Heart left ventricle (tissue), 16 donors: ENCODE measurements around the gene OGFOD3. TPM values are rescaled to one million over a fixed set of nuclear protein-coding genes. Genes with fewer than 3 reads are reported as not detected.

Source experiments
- ATAC-seq, 4 donors: fragments of 200-7000 bp; cut with Tn5 transposase; one replicate each; pipeline ENCODE4 v1.9.1; 2020 to 2022; ENCODE audit warnings: moderate library complexity in 4 of 4, mild to moderate bottlenecking in 3 of 4, moderate number of reproducible peaks in 1 of 4
- DNase-seq, 5 donors: peaks; one replicate each; pipeline ENCODE4 v3.0.0-alpha.2; 2020
- H3K27ac ChIP-seq, 12 donors: fragments of 200-600 bp; sonication (generic) in 4 of 12; one replicate each; pipeline versions ENCODE4 v1.5.0 to v1.8.0; 2016 to 2022; ENCODE audit warnings: mild to moderate bottlenecking in 2 of 12
- H3K27me3 ChIP-seq, 9 donors: fragments of 200-600 bp; sonication (generic) in 2 of 9; one replicate each; pipeline versions ENCODE4 v1.5.1 to v1.8.0; 2016 to 2022; ENCODE audit warnings: mild to moderate bottlenecking in 3 of 9
- H3K36me3 ChIP-seq, 9 donors: fragments of 200-600 bp; sonication (generic) in 2 of 9; one replicate each; pipeline versions ENCODE4 v1.5.0 to v1.8.0; 2018 to 2022; ENCODE audit warnings: mild to moderate bottlenecking in 2 of 9
- H3K4me1 ChIP-seq, 12 donors: fragments of 200-600 bp; sonication (generic) in 4 of 12; one replicate each; pipeline versions ENCODE4 v1.5.0 to v1.8.0; 2016 to 2022; ENCODE audit warnings: mild to moderate bottlenecking in 3 of 12
- H3K4me3 ChIP-seq, 12 donors: fragments of 200-600 bp; sonication (generic) in 4 of 12; one replicate each; pipeline versions ENCODE4 v1.5.0 to v1.8.0; 2017 to 2022; ENCODE audit warnings: mild to moderate bottlenecking in 9 of 12, moderate library complexity in 4 of 12
- H3K9me3 ChIP-seq, 12 donors: fragments of 200-600 bp; sonication (generic) in 4 of 12; one replicate each; pipeline versions ENCODE4 v1.5.0 to v1.8.0; 2016 to 2022; ENCODE audit warnings: mild to moderate bottlenecking in 1 of 12
- POLR2A ChIP-seq, 2 donors: fragments of 450-650 bp; IDR thresholded peaks; one replicate each; pipeline ENCODE4 v1.6.1; 2017; ENCODE audit warnings: antibody characterized with exemption in 2 of 2, mild to moderate bottlenecking in 2 of 2, moderate library complexity in 2 of 2
- WGBS, 4 donors: extraction: QIAGEN DNeasy Blood & Tissue Kit in 2 of 4; methylation state at CpG; one replicate each; pipeline versions ENCODE4 v1.1.5 to v1.1.7; 2013 to 2018; 5-methylcytosine and 5-hydroxymethylcytosine counted together
- intact Hi-C, 10 donors: fragments of 100-400 bp; cut with DNase I; formaldehyde crosslinking; loops; one replicate each; pipeline versions ENCODE4 v1.11.1 to v1.14.2; 2022
- polyA plus RNA-seq, 2 donors: library from polyadenylated mRNA; stranded (reverse); fragments of 200-250 nt; gene quantifications; one replicate each; pipeline ENCODE4 v1.2.3, GENCODE V29; 2013
- total RNA-seq, 9 donors: library from RNA; depleted of rRNA in 2 of 9; stranded (reverse); fragments of >200 nt in 2 of 9; fragmentation: NEBNext Ultra II Directional in 3 of 9; extraction: Animal tissue kit (Norgen Biotek cat#: 25700) in 3 of 9; gene quantifications; one replicate each; pipeline versions ENCODE4 v1.1.0 to v1.2.4, GENCODE V29; 2016 to 2023
- TF ChIP-seq, protein P1 (sequence below), 12 donors: fragments of 200-600 bp; sonication (generic) in 4 of 12; IDR thresholded peaks; one replicate each; pipeline versions ENCODE4 v1.5.0 to v1.8.0; 2018 to 2022; ENCODE audit warnings: antibody characterized with exemption in 12 of 12, mild to moderate bottlenecking in 5 of 12
- donor health status: ischemic (EF 13 %, LVEDD 7.1; RV severe dilation, severe dysfunction).
- donor health status: healthy with polysubstance abuse.
- donor health status: DM: no; HTN: yes; CAD: no.
- donor health status: DM: no; HTN: no; CAD: no.
- donor health status: ischemic (EF 25% LVEDD 6.9; RV normal size, moderate dysfunction).
- donor health status: ischemic (EF 25% LVEDD 5.7; RV mildly dilated, moderate dysfunction).
- donor health status: healthy.
- donor health status: DM: yes; HTN: yes; CAD: no.
- donor health status: ischemic (EF 35%, LVEDD 5.7; RV mildly dilated, moderate dysfunction).
- donor health status: nonischemic (EF 11% LVEDD 7.7; RV severe dilation, severe dysfunction).
- donor health status: DM: yes; HTN: yes; CAD: no.
- donor health status: PGD.
- donor health status: ischemic (EF 29% LVEDD 5.4; RV normal size, mild dysfunction).
- donor health status: nonischemic (EF 23%, LVEDD 6.1; RV moderate dilation, normal function).

OGFOD3 gene
- total and polyA plus RNA-seq, 11 donors = 22.6 to 38.5 (median 29.3) TPM

- no peak for ATAC-seq
- no peaks in the 10 kb centered on the region for H3K9me3 ChIP-seq
These were observed 1.6 kb downstream of the OGFOD3 start for GRCh38 chr17:82416771-82417170.

GRCh38 chr17:82416264-82416663 is 2.1 kb downstream of the OGFOD3 start:
- intact Hi-C loops = loop anchor here in 3 of 10 donors (5.0 kb wide), 3 partner anchors 36 to 136 kb away; partner anchors contain the start of gene CYBC1 (in 1 of the 3)
- Histone ChIP-seq H3K9me3 (no peaks in the 10 kb centered on the region), H3K27ac (no peak overlapping the region), H3K27me3 (no peaks in the 10 kb centered on the region), H3K36me3 (peaks cover 0 to 18% (median 3%) of the 10 kb centered on the region in 9 donors), H3K4me3 (no peak overlapping the region), H3K4me1 (peaks cover 3 to 33% (median 21%) of the 10 kb centered on the region in 12 donors)
- no peak for TF ChIP-seq POLR2A (IDR thresholded peaks at IDR 0.05)
- TF ChIP-seq, protein P1, sequence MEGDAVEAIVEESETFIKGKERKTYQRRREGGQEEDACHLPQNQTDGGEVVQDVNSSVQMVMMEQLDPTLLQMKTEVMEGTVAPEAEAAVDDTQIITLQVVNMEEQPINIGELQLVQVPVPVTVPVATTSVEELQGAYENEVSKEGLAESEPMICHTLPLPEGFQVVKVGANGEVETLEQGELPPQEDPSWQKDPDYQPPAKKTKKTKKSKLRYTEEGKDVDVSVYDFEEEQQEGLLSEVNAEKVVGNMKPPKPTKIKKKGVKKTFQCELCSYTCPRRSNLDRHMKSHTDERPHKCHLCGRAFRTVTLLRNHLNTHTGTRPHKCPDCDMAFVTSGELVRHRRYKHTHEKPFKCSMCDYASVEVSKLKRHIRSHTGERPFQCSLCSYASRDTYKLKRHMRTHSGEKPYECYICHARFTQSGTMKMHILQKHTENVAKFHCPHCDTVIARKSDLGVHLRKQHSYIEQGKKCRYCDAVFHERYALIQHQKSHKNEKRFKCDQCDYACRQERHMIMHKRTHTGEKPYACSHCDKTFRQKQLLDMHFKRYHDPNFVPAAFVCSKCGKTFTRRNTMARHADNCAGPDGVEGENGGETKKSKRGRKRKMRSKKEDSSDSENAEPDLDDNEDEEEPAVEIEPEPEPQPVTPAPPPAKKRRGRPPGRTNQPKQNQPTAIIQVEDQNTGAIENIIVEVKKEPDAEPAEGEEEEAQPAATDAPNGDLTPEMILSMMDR (IDR thresholded peaks at IDR 0.05) = no peak
- ATAC-seq (no peak), DNase-seq (peak in 1 of 5 donors; percentile 18)
- WGBS, 4 donors = 93 to 96% (median 94%) methylated on average over 4 of the region's 4 CpGs

More at GRCh38 chr17:82416771-82417170, 1.6 kb downstream of the OGFOD3 start:
- Histone ChIP-seq H3K27me3 (no peaks in the 10 kb centered on the region), H3K4me1 (peaks cover 3 to 33% (median 21%) of the 10 kb centered on the region in 12 donors), H3K27ac (no peak overlapping the region), H3K4me3 (no peak overlapping the region), H3K36me3 (peaks cover 0 to 20% (median 3%) of the 10 kb centered on the region in 9 donors)
- TF ChIP-seq, protein P1 (IDR thresholded peaks at IDR 0.05) = peak in 2 of 12 donors; percentile 6 to 18
- no peak for TF ChIP-seq POLR2A (IDR thresholded peaks at IDR 0.05)
- intact Hi-C loops = loop anchor here in 3 of 10 donors (5.0 kb wide), 3 partner anchors 36 to 136 kb away; partner anchors contain the start of gene CYBC1 (in 1 of the 3)
- no peak for DNase-seq
- WGBS, 4 donors = 90 to 95% (median 94%) methylated on average over 6 of the region's 6 CpGs

GRCh38 chr17:82415786-82416185 is 2.6 kb downstream of the OGFOD3 start:
- WGBS, 4 donors = 89 to 95% (median 93%) methylated on average over 9 of the region's 9 CpGs
- ATAC-seq (no peak), DNase-seq (peak in 1 of 5 donors; percentile 9)
- Histone ChIP-seq H3K4me1 (peaks cover 3 to 33% (median 21%) of the 10 kb centered on the region in 12 donors), H3K9me3 (no peaks in the 10 kb centered on the region), H3K27ac (no peak overlapping the region), H3K36me3 (peaks cover 0 to 15% (median 3%) of the 10 kb centered on the region in 9 donors), H3K27me3 (no peaks in the 10 kb centered on the region), H3K4me3 (no peak overlapping the region)
- no peak for TF ChIP-seq POLR2A (IDR thresholded peaks at IDR 0.05)
- TF ChIP-seq, protein P1 (IDR thresholded peaks at IDR 0.05) = no peak
- intact Hi-C loops = loop anchor here in 7 of 10 donors (2.0 to 5.0 kb wide), 5 partner anchors 37 to 137 kb away; partner anchors contain the start of gene CYBC1 (in 1 of the 7)

- intact Hi-C loops = loop anchor here in 7 of 10 donors (2.0 to 5.0 kb wide), 5 partner anchors 37 to 137 kb away; partner anchors contain the start of gene CYBC1 (in 1 of the 7)
- WGBS, 4 donors = 89 to 93% (median 90%) methylated on average over 26 of the region's 26 CpGs
- Histone ChIP-seq H3K36me3 (peaks cover 0 to 11% (median 0%) of the 10 kb centered on the region in 9 donors), H3K4me1 (peaks cover 3 to 33% (median 21%) of the 10 kb centered on the region in 12 donors), H3K9me3 (no peaks in the 10 kb centered on the region), H3K4me3 (no peak overlapping the region), H3K27ac (no peak overlapping the region), H3K27me3 (no peaks in the 10 kb centered on the region)
- DNase-seq (peak in 1 of 5 donors; percentile 24), ATAC-seq (no peak)
- TF ChIP-seq, protein P1 (IDR thresholded peaks at IDR 0.05) = no peak
- no peak for TF ChIP-seq POLR2A (IDR thresholded peaks at IDR 0.05)
These were observed 3.0 kb downstream of the OGFOD3 start for GRCh38 chr17:82415336-82415735.
